ENCODE measurements around the gene TTC33.

- no peak for TF ChIP-seq SMC3 (conservative IDR thresholded peaks at IDR 0.05; ENCODE audit: poor library complexity)
- TF ChIP-seq CTCF (IDR thresholded peaks at IDR 0.05; ENCODE audit: poor library complexity, severe bottlenecking): no peak
- no peak for TF ChIP-seq REST (IDR thresholded peaks at IDR 0.05; ENCODE audit: borderline replicate concordance)
- TF ChIP-seq EZH2 (IDR thresholded peaks at IDR 0.05; ENCODE audit: borderline replicate concordance, insufficient read depth, low read length, poor library complexity, severe bottlenecking): no peak
- TF ChIP-seq EP300 (conservative IDR thresholded peaks at IDR 0.05; ENCODE audit: poor library complexity, severe bottlenecking): no peak
- no peak for TF ChIP-seq POLR2AphosphoS5 (IDR thresholded peaks at IDR 0.05)
Observed at GRCh38 chr5:40499518-40500273, 256.1 kb downstream of the TTC33 start.

All from neural cell (in vitro differentiated cells).